Upper lobe of right lung (tissue), 1 donor: ENCODE data around the gene PTPN5. TPM values are rescaled to one million over a fixed set of nuclear protein-coding genes. Genes with fewer than 3 reads are reported as not detected.

Experiments
- ATAC-seq: fragments of 200-7000 bp; cut with Tn5 transposase; one replicate; pipeline ENCODE4 v1.9.1; 2020; ENCODE audit warnings: mild to moderate bottlenecking, moderate library complexity
- DNase-seq: peaks from one replicate; pipeline ENCODE4 v3.0.0-alpha.2; 2020
- H3K27ac ChIP-seq: fragments of 200-600 bp; one replicate; pipeline ENCODE4 v1.8.0; 2022
- H3K27me3 ChIP-seq: fragments of 200-600 bp; one replicate; pipeline ENCODE4 v1.8.0; 2022; ENCODE audit warnings: mild to moderate bottlenecking
- H3K36me3 ChIP-seq: fragments of 200-600 bp; one replicate; pipeline ENCODE4 v1.8.0; 2022
- H3K4me1 ChIP-seq: fragments of 200-600 bp; one replicate; pipeline ENCODE4 v1.8.0; 2022
- H3K4me3 ChIP-seq: fragments of 200-600 bp; one replicate; pipeline ENCODE4 v1.8.0; 2022; ENCODE audit warnings: mild to moderate bottlenecking
- H3K9me3 ChIP-seq: fragments of 200-600 bp; one replicate; pipeline ENCODE4 v1.8.0; 2022
- intact Hi-C: fragments of 100-400 bp; cut with DNase I; formaldehyde crosslinking; loops from one replicate; pipeline ENCODE4 v1.11.0; 2022
- total RNA-seq: library from RNA; stranded (reverse); fragmentation: NEBNext Ultra II Directional; extraction: Animal tissue kit (Norgen Biotek cat#: 25700); gene quantifications from one replicate; pipeline ENCODE4 v1.2.1, GENCODE V29; 2021
- TF ChIP-seq, protein P1 (sequence below): fragments of 200-600 bp; IDR thresholded peaks from one replicate; pipeline ENCODE4 v1.8.0; 2022; ENCODE audit warnings: antibody characterized with exemption
- donor health status: DM: no; HTN: yes; CAD: no; lungs with severe emphysema.

PTPN5 gene
- total RNA-seq, 1 donor from 2014 or later, result 0.81 TPM

GRCh38 chr11:18723991-18724390 lies 67.6 kb downstream of the PTPN5 start:
- H3K36me3 ChIP-seq, result no peaks in the 10 kb centered on the region
- ATAC-seq, result no peak
- H3K27me3 ChIP-seq, result no peaks in the 10 kb centered on the region
- intact Hi-C loops, result no loop called here
- H3K9me3 ChIP-seq, result no peaks in the 10 kb centered on the region
- TF ChIP-seq, protein P1, sequence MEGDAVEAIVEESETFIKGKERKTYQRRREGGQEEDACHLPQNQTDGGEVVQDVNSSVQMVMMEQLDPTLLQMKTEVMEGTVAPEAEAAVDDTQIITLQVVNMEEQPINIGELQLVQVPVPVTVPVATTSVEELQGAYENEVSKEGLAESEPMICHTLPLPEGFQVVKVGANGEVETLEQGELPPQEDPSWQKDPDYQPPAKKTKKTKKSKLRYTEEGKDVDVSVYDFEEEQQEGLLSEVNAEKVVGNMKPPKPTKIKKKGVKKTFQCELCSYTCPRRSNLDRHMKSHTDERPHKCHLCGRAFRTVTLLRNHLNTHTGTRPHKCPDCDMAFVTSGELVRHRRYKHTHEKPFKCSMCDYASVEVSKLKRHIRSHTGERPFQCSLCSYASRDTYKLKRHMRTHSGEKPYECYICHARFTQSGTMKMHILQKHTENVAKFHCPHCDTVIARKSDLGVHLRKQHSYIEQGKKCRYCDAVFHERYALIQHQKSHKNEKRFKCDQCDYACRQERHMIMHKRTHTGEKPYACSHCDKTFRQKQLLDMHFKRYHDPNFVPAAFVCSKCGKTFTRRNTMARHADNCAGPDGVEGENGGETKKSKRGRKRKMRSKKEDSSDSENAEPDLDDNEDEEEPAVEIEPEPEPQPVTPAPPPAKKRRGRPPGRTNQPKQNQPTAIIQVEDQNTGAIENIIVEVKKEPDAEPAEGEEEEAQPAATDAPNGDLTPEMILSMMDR, result no peak
- no peak for DNase-seq
- H3K4me1 ChIP-seq, result peaks cover 13% of the 10 kb centered on the region
- no peak overlapping the region for H3K27ac ChIP-seq
- H3K4me3 ChIP-seq, result no peak overlapping the region

GRCh38 chr11:18722293-18722637 lies 69.3 kb downstream of the PTPN5 start:
- H3K36me3 ChIP-seq, result no peaks in the 10 kb centered on the region
- H3K4me1 ChIP-seq, result peaks cover 13% of the 10 kb centered on the region
- intact Hi-C loops, result no loop called here
- no peaks in the 10 kb centered on the region for H3K27me3 ChIP-seq
- TF ChIP-seq, protein P1, result peak; percentile 13
- no peak overlapping the region for H3K27ac ChIP-seq
- H3K9me3 ChIP-seq, result no peaks in the 10 kb centered on the region
- H3K4me3 ChIP-seq, result peak overlapping the region; percentile 61
- DNase-seq, result no peak
- ATAC-seq, result no peak

DNA sequence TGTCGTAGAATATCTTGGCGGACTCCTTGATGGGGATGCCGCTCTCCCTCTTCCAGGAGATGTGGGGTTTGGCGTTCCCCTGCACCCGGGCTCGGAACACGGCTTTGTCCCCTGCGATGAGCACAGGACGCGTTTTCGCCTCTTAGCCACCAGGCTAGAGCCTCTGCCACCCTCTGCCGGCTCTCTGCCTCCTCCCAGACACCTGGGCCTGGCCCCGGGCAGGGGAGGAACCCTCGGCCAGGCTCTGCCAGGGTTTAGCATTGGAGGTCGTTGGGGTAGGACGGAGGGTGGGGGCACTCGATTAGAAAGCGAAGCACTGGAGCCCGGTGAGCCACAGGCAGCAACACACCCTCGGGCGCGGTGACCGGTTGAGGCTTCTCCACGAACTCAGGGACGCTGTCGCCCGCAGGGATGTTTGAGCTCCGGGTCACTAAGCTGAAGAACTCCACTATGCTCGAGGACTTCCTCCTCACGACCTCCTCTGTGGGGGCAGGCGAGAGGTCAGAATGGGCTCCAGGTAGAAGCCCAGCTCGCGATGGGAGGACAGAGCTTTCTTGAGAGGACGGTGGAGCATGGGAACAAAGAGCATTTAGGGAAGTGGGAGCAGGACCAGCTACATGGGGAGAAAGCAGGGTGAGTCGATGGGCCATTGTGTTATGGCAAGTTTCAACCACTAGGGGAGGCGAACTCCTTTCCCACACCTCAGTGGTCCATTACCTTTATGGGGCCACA lies 69.9 kb downstream of the PTPN5 start:
- H3K27me3 ChIP-seq, result no peaks in the 10 kb centered on the region
- TF ChIP-seq, protein P1, result peak; percentile 84
- no peaks in the 10 kb centered on the region for H3K36me3 ChIP-seq
- DNase-seq (no peak), ATAC-seq (peak; percentile 83)
- H3K27ac ChIP-seq, result peak overlapping the region; percentile 47
- intact Hi-C loops, result no loop called here
- H3K9me3 ChIP-seq, result no peaks in the 10 kb centered on the region
- peak overlapping the region; percentile 61 for H3K4me3 ChIP-seq
- peaks cover 13% of the 10 kb centered on the region for H3K4me1 ChIP-seq

- peak overlapping the region; percentile 61 for H3K4me3 ChIP-seq
- no peaks in the 10 kb centered on the region for H3K27me3 ChIP-seq
- H3K9me3 ChIP-seq, result no peaks in the 10 kb centered on the region
- ATAC-seq (peak; percentile 90), DNase-seq (peak; percentile 87)
- H3K36me3 ChIP-seq, result no peaks in the 10 kb centered on the region
- H3K4me1 ChIP-seq, result peaks cover 13% of the 10 kb centered on the region
- peak overlapping the region; percentile 47 for H3K27ac ChIP-seq
- intact Hi-C loops, result no loop called here
- TF ChIP-seq, protein P1, result no peak
Measured at GRCh38 chr11:18720808-18721560, 70.6 kb downstream of the PTPN5 start.

DNA sequence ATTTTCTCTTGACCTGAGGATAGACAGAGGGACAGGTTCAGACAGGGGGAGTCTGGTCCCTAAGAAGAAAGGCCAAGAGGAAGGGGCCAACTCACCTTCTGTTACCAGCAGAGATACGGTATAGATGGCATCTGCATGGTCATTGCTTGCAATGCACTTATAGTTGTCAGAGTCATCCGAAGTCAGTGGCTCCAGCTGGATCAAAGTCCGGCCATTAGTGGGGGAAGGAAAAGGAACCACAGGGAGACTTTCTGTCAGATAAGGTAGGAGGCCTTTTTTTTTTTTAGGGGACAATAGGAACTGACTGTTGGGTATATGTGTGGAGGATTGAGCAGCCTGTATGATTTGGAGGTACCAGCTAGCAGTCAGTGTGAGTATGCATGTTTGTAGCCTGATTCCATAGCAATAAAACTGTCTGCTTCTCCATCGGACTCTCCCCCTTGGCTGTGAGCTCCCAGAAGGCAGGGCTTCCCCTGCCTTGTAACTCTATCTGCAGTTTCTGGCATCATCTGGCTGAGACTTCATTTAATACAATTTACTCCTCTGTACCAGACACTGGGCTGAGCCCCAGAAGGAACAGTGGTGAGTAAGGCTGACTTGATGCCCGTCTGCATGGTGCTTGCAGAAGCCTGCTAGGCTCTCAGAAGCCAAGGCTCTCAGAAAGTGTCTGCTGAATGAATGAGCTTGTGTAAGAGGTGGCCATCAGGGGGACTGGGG lies 71.3 kb downstream of the PTPN5 start:
- H3K36me3 ChIP-seq, result no peaks in the 10 kb centered on the region
- TF ChIP-seq, protein P1, result no peak
- H3K4me1 ChIP-seq, result peaks cover 13% of the 10 kb centered on the region
- ATAC-seq, result no peak
- intact Hi-C loops, result no loop called here
- no peak overlapping the region for H3K4me3 ChIP-seq
- H3K9me3 ChIP-seq, result no peaks in the 10 kb centered on the region
- no peaks in the 10 kb centered on the region for H3K27me3 ChIP-seq
- no peak for DNase-seq
- H3K27ac ChIP-seq, result no peak overlapping the region
